ENCODE measurements around the gene EME2. TPM values are rescaled to one million over a fixed set of nuclear protein-coding genes. Genes with fewer than 3 reads are reported as not detected.

The EME2 gene
- total and polyA plus RNA-seq, 12 donors: 1.8 to 90.7 (median 19.2) TPM

DNA sequence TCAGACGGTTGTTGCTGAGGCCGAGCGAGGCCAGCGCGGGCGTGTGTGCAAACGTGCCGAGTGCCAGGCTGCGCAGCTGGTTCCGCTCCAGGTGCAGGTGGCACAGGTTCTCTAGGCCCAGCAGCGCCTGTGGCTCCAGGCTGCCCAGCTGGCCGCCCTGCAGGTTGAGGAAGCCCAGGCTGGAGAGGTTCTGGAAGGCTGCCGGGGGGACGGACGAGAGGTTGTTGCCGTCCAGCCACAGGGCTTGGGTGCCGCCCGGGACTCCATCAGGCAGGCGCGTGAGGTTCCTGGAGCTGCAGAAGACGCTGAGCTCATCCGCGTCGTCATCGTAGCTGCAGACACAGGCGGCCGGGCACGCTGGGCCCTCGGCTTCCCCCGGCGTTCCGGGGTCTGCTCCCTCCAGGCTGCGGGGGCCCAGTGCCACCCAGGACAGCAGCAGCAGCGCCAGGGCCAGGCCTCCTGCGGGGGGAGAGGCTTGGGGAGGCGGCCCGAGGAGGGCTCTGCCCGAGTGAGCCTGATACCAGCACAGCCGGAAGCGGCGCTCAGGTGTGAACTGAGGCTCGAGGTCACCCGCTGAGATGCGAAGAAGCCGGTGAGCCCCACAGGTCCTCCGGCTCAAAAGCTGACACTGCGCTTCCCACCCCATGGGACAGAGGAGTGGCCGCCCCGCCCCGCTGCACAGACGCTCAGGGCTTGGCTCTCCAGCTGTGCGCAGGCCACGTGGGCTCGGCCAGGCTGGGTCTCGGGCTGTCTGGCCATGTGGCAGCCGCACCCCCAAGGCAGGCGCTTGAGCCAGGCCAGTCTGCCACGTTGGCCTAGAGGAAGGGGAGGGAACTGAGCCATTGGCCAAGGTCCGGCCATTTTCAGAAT lies 19.6 kb downstream of the EME2 start:
- DNase-seq: peak in 2 of 7 donors; percentile 15 to 20
- Histone ChIP-seq H3K4me1 (replicated peaks in 1 of 2) (no peaks in the 10 kb centered on the region), H3K36me3 (replicated peaks in 1 of 2) (peaks cover 0 to 24% of the 10 kb centered on the region in 2 donors), H3K4me3 (no peak overlapping the region), H3K27me3 (no peaks in the 10 kb centered on the region), H3K9me3 (replicated peaks in 1 of 3) (no peaks in the 10 kb centered on the region), H3K27ac (no peak overlapping the region)
- intact Hi-C loops (cut with DNase I): no loop called here
- WGBS, 4 donors: 92 to 96% (median 93%) methylated on average over 9 to 59 of the region's 59 CpGs
- no peak for TF ChIP-seq POLR2A (IDR thresholded peaks at IDR 0.05)
- TF ChIP-seq, protein P1, sequence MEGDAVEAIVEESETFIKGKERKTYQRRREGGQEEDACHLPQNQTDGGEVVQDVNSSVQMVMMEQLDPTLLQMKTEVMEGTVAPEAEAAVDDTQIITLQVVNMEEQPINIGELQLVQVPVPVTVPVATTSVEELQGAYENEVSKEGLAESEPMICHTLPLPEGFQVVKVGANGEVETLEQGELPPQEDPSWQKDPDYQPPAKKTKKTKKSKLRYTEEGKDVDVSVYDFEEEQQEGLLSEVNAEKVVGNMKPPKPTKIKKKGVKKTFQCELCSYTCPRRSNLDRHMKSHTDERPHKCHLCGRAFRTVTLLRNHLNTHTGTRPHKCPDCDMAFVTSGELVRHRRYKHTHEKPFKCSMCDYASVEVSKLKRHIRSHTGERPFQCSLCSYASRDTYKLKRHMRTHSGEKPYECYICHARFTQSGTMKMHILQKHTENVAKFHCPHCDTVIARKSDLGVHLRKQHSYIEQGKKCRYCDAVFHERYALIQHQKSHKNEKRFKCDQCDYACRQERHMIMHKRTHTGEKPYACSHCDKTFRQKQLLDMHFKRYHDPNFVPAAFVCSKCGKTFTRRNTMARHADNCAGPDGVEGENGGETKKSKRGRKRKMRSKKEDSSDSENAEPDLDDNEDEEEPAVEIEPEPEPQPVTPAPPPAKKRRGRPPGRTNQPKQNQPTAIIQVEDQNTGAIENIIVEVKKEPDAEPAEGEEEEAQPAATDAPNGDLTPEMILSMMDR (IDR thresholded peaks at IDR 0.05): no peak

- Histone ChIP-seq H3K27ac (no peak overlapping the region), H3K4me1 (replicated peaks in 1 of 2) (no peaks in the 10 kb centered on the region), H3K9me3 (replicated peaks in 1 of 3) (no peaks in the 10 kb centered on the region), H3K27me3 (no peaks in the 10 kb centered on the region), H3K36me3 (replicated peaks in 1 of 2) (peaks cover 0 to 17% of the 10 kb centered on the region in 2 donors), H3K4me3 (no peak overlapping the region)
- TF ChIP-seq POLR2A (IDR thresholded peaks at IDR 0.05): no peak
- TF ChIP-seq, protein P1 (IDR thresholded peaks at IDR 0.05): no peak
- DNase-seq: no peak
- intact Hi-C loops (cut with DNase I): no loop called here
- WGBS, 4 donors: 60 to 90% (median 88%) methylated on average over 1 to 33 of the region's 33 CpGs
Observed at GRCh38 chr16:1792836-1793577, 20.4 kb downstream of the EME2 start.

GRCh38 chr16:1793578-1794220 lies 21.1 kb downstream of the EME2 start, which contains the start of gene IGFALS:
IGFALS (minus strand) TSS chr16:1793705; CDS start chr16:1793652, 53 bp downstream.
- no peaks in the 10 kb centered on the region for H3K9me3 ChIP-seq (replicated peaks in 1 of 3)
- no peak for DNase-seq
- H3K4me1 ChIP-seq (replicated peaks in 1 of 2): no peaks in the 10 kb centered on the region
- no peak within 1 kb of the TSS for H3K27ac ChIP-seq
- H3K36me3 ChIP-seq (replicated peaks in 1 of 2): peaks cover 0 to 10% of the 10 kb centered on the region in 2 donors
- WGBS, 4 donors: 45 to 88% (median 50%) methylated on average over 5 to 28 of the region's 28 CpGs
- no peak within 1 kb of the TSS for H3K4me3 ChIP-seq
- H3K27me3 ChIP-seq: no peaks in the 10 kb centered on the region
- intact Hi-C loops (cut with DNase I): no loop called here
- TF ChIP-seq, protein P1 (IDR thresholded peaks at IDR 0.05): no peak
- no peak for TF ChIP-seq POLR2A (IDR thresholded peaks at IDR 0.05)

All from adrenal gland (tissue), 12 donors.